HepG2 (cell line): Measurements from ENCODE around the gene GJD3. TPM values are rescaled to one million over a fixed set of nuclear protein-coding genes. Genes with fewer than 3 reads are reported as not detected.

Experiments
- ATAC-seq: fragments of 200-7000 bp; cut with Tn5 transposase; 3 replicates; pipeline ENCODE4 v1.9.1; 2020; ENCODE audit warnings: mild to moderate bottlenecking, moderate library complexity
- BruUV-seq: library from RNA; stranded (reverse); fragments of 400-500 nt; replicated peaks from 2 replicates; lab custom pipeline; 2021; lab: Mats Ljungman, UMichigan
- CTCF ChIA-PET: fragments of 300-600 bp; formaldehyde crosslinking; extraction: SDS; loops from one replicate; lab custom pipeline; 2021; ENCODE audit warnings: low total read pairs, inconsistent platforms, low intra/inter-chr PET ratio; lab: Yijun Ruan, JAX
- POLR2A ChIA-PET: fragments of 350-600 bp; sonication (Branson Sonifier 250); formaldehyde crosslinking; loops from one replicate; lab custom pipeline; 2020; ENCODE audit warnings: antibody characterized with exemption, inconsistent platforms; lab: Yijun Ruan, JAX
- DNase-seq: peaks from one replicate; pipeline ENCODE4 v3.0.0-alpha.2; 2015; ENCODE audit warnings: low spot score
- FAIRE-seq: peaks from 3 replicates; lab custom pipeline; 2011; peaks lifted over from hg19 to GRCh38; lab: Jason Lieb, UNC
- H2AFZ ChIP-seq: one replicate; pipeline ENCODE4 v1.6.1; 2011; ENCODE audit warnings: low read length, inconsistent platforms
- H3K27ac ChIP-seq: fragments of 300-600 bp; 3 replicates; pipeline ENCODE4 v1.8.0; 2011; ENCODE audit warnings: mixed run types, mild to moderate bottlenecking, mixed read lengths, low read length, inconsistent platforms; ENCODE audit not compliant: insufficient read depth; ENCODE audit errors: extremely low read length
- H3K27me3 ChIP-seq, 2 experiments: fragments of 200-600 bp in 1 of 2; 2 replicates in 1 of 2; 3 replicates in 1 of 2; pipeline versions ENCODE4 v1.6.0 to v1.8.0; 2011; ENCODE audit warnings: low read length in 2 of 2, mild to moderate bottlenecking in 2 of 2, moderate library complexity in 2 of 2, inconsistent platforms in 1 of 2; ENCODE audit not compliant: insufficient read depth in 2 of 2, control insufficient read depth in 1 of 2
- H3K36me3 ChIP-seq, 2 experiments: fragments of 200-600 bp in 1 of 2; replicated peaks in 1 of 2; 2 replicates in 1 of 2; 3 replicates in 1 of 2; pipeline versions ENCODE4 v1.5.1 to v1.8.0; 2011; ENCODE audit warnings: low read length in 2 of 2, inconsistent platforms in 1 of 2; ENCODE audit not compliant: insufficient read depth in 2 of 2, control insufficient read depth in 1 of 2
- H3K4me1 ChIP-seq: 2 replicates; pipeline ENCODE4 v1.5.1; 2012; ENCODE audit warnings: low read length, inconsistent platforms; ENCODE audit not compliant: insufficient read depth
- H3K4me2 ChIP-seq: 2 replicates; pipeline ENCODE4 v1.6.0; 2011; ENCODE audit warnings: low read depth, low read length, inconsistent platforms
- H3K4me3 ChIP-seq, 3 experiments: fragments of 200-600 bp in 1 of 3; sonication (generic), shearing (Covaris generic) in 1 of 3; replicated peaks in 1 of 3; 2 replicates each; pipeline ENCODE4 v1.5.1; 2011 to 2016; ENCODE audit warnings: low read length in 3 of 3, inconsistent platforms in 2 of 3, low read depth in 2 of 3, mild to moderate bottlenecking in 2 of 3, control low read depth in 1 of 3, mixed read lengths in 1 of 3; ENCODE audit not compliant: insufficient read depth in 1 of 3
- H3K79me2 ChIP-seq: one replicate; pipeline ENCODE4 v1.6.1; 2011; ENCODE audit warnings: low read length, inconsistent platforms; ENCODE audit not compliant: insufficient read depth
- H3K9ac ChIP-seq: 2 replicates; pipeline ENCODE4 v1.6.0; 2011; ENCODE audit warnings: mild to moderate bottlenecking, low read depth, low read length, inconsistent platforms; ENCODE audit not compliant: insufficient read depth
- H3K9me3 ChIP-seq: 2 replicates; pipeline ENCODE4 v1.5.1; 2012; ENCODE audit warnings: mild to moderate bottlenecking, low read length
- H4K20me1 ChIP-seq: 2 replicates; pipeline ENCODE4 v1.6.0; 2011; ENCODE audit warnings: inconsistent platforms, mild to moderate bottlenecking, low read length, moderate library complexity; ENCODE audit not compliant: insufficient read depth
- AGO1 ChIP-seq: fragments of 200-400 bp; formaldehyde crosslinking; IDR thresholded peaks from 2 replicates; pipeline ENCODE4 v1.6.1; 2017; ENCODE audit warnings: mild to moderate bottlenecking, low read depth, low read length, moderate library complexity; ENCODE audit not compliant: poor library complexity, severe bottlenecking
- FLYWCH1 ChIP-seq: sonication (generic); formaldehyde crosslinking; IDR thresholded peaks from 2 replicates; pipeline ENCODE4 v1.8.1; 2023; ENCODE audit warnings: mild to moderate bottlenecking, missing genetic modification reagents
- HNRNPK ChIP-seq: fragments of 200-400 bp; formaldehyde crosslinking; IDR thresholded peaks from 2 replicates; pipeline ENCODE4 v1.6.1; 2018; ENCODE audit warnings: low read length, low read depth, moderate library complexity, mild to moderate bottlenecking; ENCODE audit not compliant: poor library complexity, severe bottlenecking
- HOXA3 ChIP-seq: sonication (generic); formaldehyde crosslinking; IDR thresholded peaks from 2 replicates; pipeline ENCODE4 v1.5.0; 2020; ENCODE audit warnings: missing genetic modification reagents
- KDM2A ChIP-seq: sonication (generic); formaldehyde crosslinking; IDR thresholded peaks from 2 replicates; pipeline ENCODE4 v1.4.0; 2020; ENCODE audit warnings: low read depth, missing genetic modification reagents, borderline replicate concordance
- KDM5B ChIP-seq: sonication (generic); formaldehyde crosslinking; IDR thresholded peaks from 2 replicates; pipeline ENCODE4 v1.4.0; 2020; ENCODE audit warnings: missing genetic modification reagents, mild to moderate bottlenecking, borderline replicate concordance
- SSRP1 ChIP-seq: IDR thresholded peaks from 2 replicates; pipeline ENCODE4 v1.6.1; 2016; ENCODE audit warnings: control low read depth
- SYNCRIP ChIP-seq: fragments of 200-400 bp; formaldehyde crosslinking; IDR thresholded peaks from 2 replicates; pipeline ENCODE4 v1.6.1; 2018; ENCODE audit warnings: mild to moderate bottlenecking, low read depth, low read length; ENCODE audit not compliant: insufficient read depth
- TBP ChIP-seq: sonication (generic); formaldehyde crosslinking; IDR thresholded peaks from 2 replicates; pipeline ENCODE4 v1.5.0; 2020; ENCODE audit warnings: missing genetic modification reagents
- TGIF2 ChIP-seq: IDR thresholded peaks from 2 replicates; pipeline ENCODE4 v1.6.1; 2016; ENCODE audit warnings: control low read depth, missing compliant biosample characterization
- TP53 ChIP-seq: sonication (generic); formaldehyde crosslinking; conservative IDR thresholded peaks from 2 replicates; pipeline ENCODE4 v1.4.0; 2020; ENCODE audit warnings: missing genetic modification reagents
- ZBTB34 ChIP-seq: sonication (generic); formaldehyde crosslinking; IDR thresholded peaks from 2 replicates; pipeline ENCODE4 v1.8.0; 2022; ENCODE audit warnings: mild to moderate bottlenecking, missing genetic modification reagents
- ZNF121 ChIP-seq: sonication (generic); formaldehyde crosslinking; IDR thresholded peaks from 2 replicates; pipeline ENCODE4 v1.5.0; 2020; ENCODE audit warnings: mild to moderate bottlenecking, missing genetic modification reagents
- ZNF292 ChIP-seq: sonication (generic); formaldehyde crosslinking; IDR thresholded peaks from 2 replicates; pipeline ENCODE4 v1.8.1; 2022; ENCODE audit warnings: mild to moderate bottlenecking, low read depth, missing genetic modification reagents, borderline replicate concordance
- ZNF335 ChIP-seq: sonication (generic); formaldehyde crosslinking; IDR thresholded peaks from 2 replicates; pipeline ENCODE4 v1.4.0; 2020; ENCODE audit warnings: missing genetic modification reagents
- ZNF564 ChIP-seq: sonication (generic); formaldehyde crosslinking; IDR thresholded peaks from 2 replicates; pipeline ENCODE4 v1.8.1; 2023; ENCODE audit warnings: mild to moderate bottlenecking, missing genetic modification reagents
- ZNF572 ChIP-seq: sonication (generic); formaldehyde crosslinking; IDR thresholded peaks from 2 replicates; pipeline ENCODE4 v1.5.1; 2020; ENCODE audit warnings: mild to moderate bottlenecking, missing genetic modification reagents
- WGBS: methylation state at CpG from one replicate; pipeline ENCODE4 v1.1.6; 2017; ENCODE audit warnings: low lambda C conversion rate; 5-methylcytosine and 5-hydroxymethylcytosine counted together
- in situ Hi-C: cut with HindIII; loops from 2 replicates; pipeline ENCODE4 v1.10.0; 2017; ENCODE audit warnings: low pct_unique_long_range_greater_than_20kb; ENCODE audit not compliant: extremely low pct_ligation_motif_present
- intact Hi-C: fragments of 100-400 bp; cut with micrococcal nuclease; formaldehyde crosslinking; loops from one replicate; pipeline ENCODE4 v1.10.0; 2022; ENCODE audit not compliant: unreplicated experiment
- polyA plus RNA-seq, 8 experiments: library from polyadenylated mRNA; depleted of rRNA in 3 of 8; stranded (reverse) in 7 of 8; unstranded in 1 of 8; fragments of >200 nt; fragmentation: Illumina TruSeq in 4 of 8; extraction: Trizol in 4 of 8; gene quantifications; 2 replicates each; pipeline versions ENCODE4 v1.2.1 to v1.2.3, GENCODE V29; 2011 to 2016; ENCODE audit warnings: low read depth in 4 of 8, missing spikeins in 1 of 8, mixed read lengths in 1 of 8; ENCODE audit not compliant: insufficient read depth in 1 of 8
- total RNA-seq, 5 experiments: library from RNA; depleted of rRNA; stranded (reverse); fragments of >200 nt; fragmentation: Illumina TruSeq; extraction: Trizol; gene quantifications; 2 replicates each; pipeline ENCODE4 v1.2.3, GENCODE V29; 2016; ENCODE audit warnings: low read depth in 1 of 5
- TF ChIP-seq, protein P1 (sequence below): sonication (generic); formaldehyde crosslinking; IDR thresholded peaks from 2 replicates; pipeline ENCODE4 v1.4.0; 2020; ENCODE audit warnings: mild to moderate bottlenecking, missing genetic modification reagents

GJD3 gene
- total and polyA plus RNA-seq, 2 of the 13 experiments (the other 11 are each of a cell fraction or from before 2014, with no cell fraction given) = not detected

GRCh38 chr17:40363111-40363827 is 1.3 kb downstream of the GJD3 start (continued):
- TF ChIP-seq SYNCRIP (no peak), HOXA3 (no peak; the same call in none of the 2 replicates), AGO1 (peak; percentile 48), KDM2A (CRISPR knock-in tag) (no peak), SSRP1 (no peak), FLYWCH1 (CRISPR knock-in tag) (no peak)
- TF ChIP-seq, protein P1, sequence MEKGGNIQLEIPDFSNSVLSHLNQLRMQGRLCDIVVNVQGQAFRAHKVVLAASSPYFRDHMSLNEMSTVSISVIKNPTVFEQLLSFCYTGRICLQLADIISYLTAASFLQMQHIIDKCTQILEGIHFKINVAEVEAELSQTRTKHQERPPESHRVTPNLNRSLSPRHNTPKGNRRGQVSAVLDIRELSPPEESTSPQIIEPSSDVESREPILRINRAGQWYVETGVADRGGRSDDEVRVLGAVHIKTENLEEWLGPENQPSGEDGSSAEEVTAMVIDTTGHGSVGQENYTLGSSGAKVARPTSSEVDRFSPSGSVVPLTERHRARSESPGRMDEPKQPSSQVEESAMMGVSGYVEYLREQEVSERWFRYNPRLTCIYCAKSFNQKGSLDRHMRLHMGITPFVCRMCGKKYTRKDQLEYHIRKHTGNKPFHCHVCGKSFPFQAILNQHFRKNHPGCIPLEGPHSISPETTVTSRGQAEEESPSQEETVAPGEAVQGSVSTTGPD (CRISPR knock-in tag) = no peak

- DNase-seq (peak; percentile 85), ATAC-seq (peak; percentile 89), FAIRE-seq (peak; percentile 49)
- Histone ChIP-seq H3K4me2 (peak overlapping the region; percentile 69), H3K36me3 (no peaks in the 10 kb centered on the region), H3K27me3 (peaks cover 0 to 11% of the 10 kb centered on the region in 2 experiments; a peak in 2 of 5 replicates), H3K27ac (no peak overlapping the region), H4K20me1 (no peaks in the 10 kb centered on the region), H3K9me3 (no peaks in the 10 kb centered on the region), H2AFZ (no peak overlapping the region), H3K79me2 (no peaks in the 10 kb centered on the region), H3K4me1 (peaks cover 41% of the 10 kb centered on the region), H3K9ac (peak overlapping the region; percentile 59), H3K4me3 (peak overlapping the region; percentile 45 to 67 (median 60); a peak in 5 of 6 replicates)
- POLR2A ChIA-PET = interaction anchor here (0.5 to 3.0 kb wide), 17 partner anchors 10 to 234 kb away, joined by 3 to 11 read pairs (median 4); partner anchors contain the start of genes RARA, TOP2A and WIPF2
- CTCF ChIA-PET = interaction anchor here (0.9 to 2.3 kb wide), 4 partner anchors 51 to 170 kb away, joined by 3 to 7 read pairs (median 5); no protein-coding TSS in a partner anchor
- in situ Hi-C loops = loop anchor here (5.0 kb wide), 1 partner anchor 170 kb away; no protein-coding TSS in a partner anchor
- intact Hi-C loops = loop anchor here (1.0 kb wide), 1 partner anchor 86 kb away; no protein-coding TSS in a partner anchor
- BruUV-seq = no TSS peak
- 2% methylated on average over 19 of the region's 58 CpGs for WGBS
- peak; percentile 92; the same call in 1 of the 2 replicates for TF ChIP-seq KDM5B
- TF ChIP-seq TBP (CRISPR knock-in tag) = 0 out of 2 replicates have a peak, but pooled peaks have one; percentile 32
- peak; percentile 95 for TF ChIP-seq ZNF564 (CRISPR knock-in tag)
- TF ChIP-seq ZNF572 (CRISPR knock-in tag) = no peak
- no peak; the same call in 1 of the 2 replicates for TF ChIP-seq TGIF2
- TF ChIP-seq ZNF121 (CRISPR knock-in tag) = peak; percentile 85
- no peak for TF ChIP-seq TP53 (CRISPR knock-in tag)
- 0 out of 2 replicates have a peak, but pooled peaks have one; percentile 57 for TF ChIP-seq ZNF335 (CRISPR knock-in tag)
- peak; percentile 61 for TF ChIP-seq HNRNPK
- TF ChIP-seq ZBTB34 (CRISPR knock-in tag) = peak; percentile 63; the same call in 1 of the 2 replicates
- 0 out of 2 replicates have a peak, but pooled peaks have one; percentile 49 for TF ChIP-seq ZNF292 (CRISPR knock-in tag)
These were observed 1.8 kb downstream of the GJD3 start for GRCh38 chr17:40362696-40363110.
